ENCODE results near the gene GADL1. TPM values are rescaled to one million over a fixed set of nuclear protein-coding genes. Genes with fewer than 3 reads are reported as not detected.

The GADL1 gene
- total RNA-seq, 1 donor from 2014 or later = not detected

- no peak for ATAC-seq
- TF ChIP-seq, protein P1, sequence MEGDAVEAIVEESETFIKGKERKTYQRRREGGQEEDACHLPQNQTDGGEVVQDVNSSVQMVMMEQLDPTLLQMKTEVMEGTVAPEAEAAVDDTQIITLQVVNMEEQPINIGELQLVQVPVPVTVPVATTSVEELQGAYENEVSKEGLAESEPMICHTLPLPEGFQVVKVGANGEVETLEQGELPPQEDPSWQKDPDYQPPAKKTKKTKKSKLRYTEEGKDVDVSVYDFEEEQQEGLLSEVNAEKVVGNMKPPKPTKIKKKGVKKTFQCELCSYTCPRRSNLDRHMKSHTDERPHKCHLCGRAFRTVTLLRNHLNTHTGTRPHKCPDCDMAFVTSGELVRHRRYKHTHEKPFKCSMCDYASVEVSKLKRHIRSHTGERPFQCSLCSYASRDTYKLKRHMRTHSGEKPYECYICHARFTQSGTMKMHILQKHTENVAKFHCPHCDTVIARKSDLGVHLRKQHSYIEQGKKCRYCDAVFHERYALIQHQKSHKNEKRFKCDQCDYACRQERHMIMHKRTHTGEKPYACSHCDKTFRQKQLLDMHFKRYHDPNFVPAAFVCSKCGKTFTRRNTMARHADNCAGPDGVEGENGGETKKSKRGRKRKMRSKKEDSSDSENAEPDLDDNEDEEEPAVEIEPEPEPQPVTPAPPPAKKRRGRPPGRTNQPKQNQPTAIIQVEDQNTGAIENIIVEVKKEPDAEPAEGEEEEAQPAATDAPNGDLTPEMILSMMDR (IDR thresholded peaks at IDR 0.05) = no peak
- Histone ChIP-seq H3K27ac (no peak overlapping the region), H3K9me3 (no peaks in the 10 kb centered on the region), H3K4me1 (no peaks in the 10 kb centered on the region), H3K4me3 (no peak overlapping the region), H3K27me3 (ENCODE audit: low read depth) (no peaks in the 10 kb centered on the region), H3K36me3 (no peaks in the 10 kb centered on the region)
- DNase-seq = no peak
- intact Hi-C loops (cut with DNase I) = no loop called here
Measured at GRCh38 chr3:30804984-30805383, 89.5 kb downstream of the GADL1 start.

DNA sequence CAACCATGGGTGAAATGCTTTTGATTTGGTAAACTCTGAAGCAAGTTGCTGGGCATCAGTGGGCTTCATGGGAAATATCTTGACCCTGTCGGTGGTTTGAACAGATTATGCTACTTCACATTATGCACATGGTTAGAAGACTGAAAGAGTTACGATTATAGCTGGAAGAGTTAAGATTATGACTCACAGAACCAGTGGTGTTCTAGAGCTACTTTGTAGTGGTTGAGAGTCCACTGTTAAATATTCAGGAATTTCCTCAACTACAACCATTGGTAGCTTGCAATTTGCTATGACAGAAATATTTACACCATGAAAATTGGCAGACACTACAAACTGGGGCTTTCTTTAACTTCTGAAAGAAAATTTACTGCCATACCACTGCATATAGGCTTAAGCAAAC, 99.3 kb downstream of the GADL1 start:
- no peak for ATAC-seq

GRCh38 chr3:30793740-30794139, 100.7 kb downstream of the GADL1 start:
- Histone ChIP-seq H3K4me3 (no peak overlapping the region), H3K36me3 (no peaks in the 10 kb centered on the region), H3K27me3 (ENCODE audit: low read depth) (no peaks in the 10 kb centered on the region), H3K9me3 (no peaks in the 10 kb centered on the region), H3K27ac (no peak overlapping the region), H3K4me1 (no peaks in the 10 kb centered on the region)
- TF ChIP-seq, protein P1 (IDR thresholded peaks at IDR 0.05) = no peak
- ATAC-seq = no peak
- no peak for DNase-seq
- intact Hi-C loops (cut with DNase I) = no loop called here

More for the DNA sequence above, 99.3 kb downstream of the GADL1 start:
- no peaks in the 10 kb centered on the region for H3K36me3 ChIP-seq
- H3K4me1 ChIP-seq = no peaks in the 10 kb centered on the region
- no peak overlapping the region for H3K4me3 ChIP-seq
- DNase-seq = no peak
- no peak overlapping the region for H3K27ac ChIP-seq
- H3K9me3 ChIP-seq = no peaks in the 10 kb centered on the region
- intact Hi-C loops (cut with DNase I) = no loop called here
- TF ChIP-seq, protein P1 (IDR thresholded peaks at IDR 0.05) = no peak
- no peaks in the 10 kb centered on the region for H3K27me3 ChIP-seq (ENCODE audit: low read depth)

GRCh38 chr3:30790150-30790549, 104.3 kb downstream of the GADL1 start:
- intact Hi-C loops (cut with DNase I) = no loop called here
- no peak overlapping the region for H3K4me3 ChIP-seq
- H3K36me3 ChIP-seq = no peaks in the 10 kb centered on the region
- H3K27ac ChIP-seq = no peak overlapping the region
- DNase-seq (no peak), ATAC-seq (no peak)
- H3K27me3 ChIP-seq (ENCODE audit: low read depth) = no peaks in the 10 kb centered on the region
- TF ChIP-seq, protein P1 (IDR thresholded peaks at IDR 0.05) = no peak
- H3K9me3 ChIP-seq = no peaks in the 10 kb centered on the region
- H3K4me1 ChIP-seq = no peaks in the 10 kb centered on the region

DNA sequence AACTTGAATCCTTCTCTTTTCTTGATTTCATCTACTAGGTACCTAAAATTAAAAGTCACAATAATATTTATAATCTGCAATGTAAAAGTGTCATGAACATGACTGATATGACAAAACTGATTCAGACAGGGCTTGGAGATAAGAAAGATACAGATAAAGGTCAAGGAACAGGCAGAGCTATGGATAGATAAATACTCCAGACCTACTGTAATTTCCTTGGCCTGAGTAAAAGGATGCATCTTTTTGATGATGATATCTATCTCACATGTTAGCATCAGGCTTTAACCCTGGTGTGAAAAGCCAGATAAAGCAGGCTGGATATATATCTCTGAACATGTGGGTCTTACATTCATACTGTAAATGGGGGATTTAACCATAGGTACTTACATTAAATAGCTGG, 108.1 kb downstream of the GADL1 start:
- Histone ChIP-seq H3K4me3 (no peak overlapping the region), H3K27ac (no peak overlapping the region), H3K27me3 (ENCODE audit: low read depth) (no peaks in the 10 kb centered on the region), H3K9me3 (no peaks in the 10 kb centered on the region), H3K4me1 (no peaks in the 10 kb centered on the region), H3K36me3 (no peaks in the 10 kb centered on the region)
- ATAC-seq (no peak), DNase-seq (no peak)
- intact Hi-C loops (cut with DNase I) = no loop called here
- TF ChIP-seq, protein P1 (IDR thresholded peaks at IDR 0.05) = no peak
